Fibroblast of lung (primary cell): ENCODE data around the gene HDHD3. TPM values are rescaled to one million over a fixed set of nuclear protein-coding genes. Genes with fewer than 3 reads are reported as not detected.

ENCODE experiments used
- DNase-seq, 2 donors: peaks; one replicate each; pipeline versions ENCODE4 v3.0.0 to v3.0.0-alpha.2; 2010; ENCODE audit warnings: low read depth in 2 of 2
- H2AFZ ChIP-seq: 2 replicates; pipeline ENCODE4 v1.5.1; 2012; ENCODE audit warnings: low read length, control low read depth, inconsistent platforms
- H3K27ac ChIP-seq: 2 replicates; pipeline ENCODE4 v1.5.1; 2011; ENCODE audit warnings: low read length, control low read depth; ENCODE audit not compliant: insufficient read depth
- H3K27me3 ChIP-seq: 2 replicates; pipeline ENCODE4 v1.5.1; 2011; ENCODE audit warnings: mild to moderate bottlenecking, low read length; ENCODE audit not compliant: control insufficient read depth, insufficient read depth
- H3K36me3 ChIP-seq: 2 replicates; pipeline ENCODE4 v1.5.1; 2011; ENCODE audit warnings: low read length; ENCODE audit not compliant: control insufficient read depth, insufficient read depth
- H3K4me1 ChIP-seq: 2 replicates; pipeline ENCODE4 v1.5.1; 2011; ENCODE audit warnings: low read length; ENCODE audit not compliant: control insufficient read depth, insufficient read depth; ENCODE audit errors: extremely low read depth
- H3K4me2 ChIP-seq: 2 replicates; pipeline ENCODE4 v1.5.1; 2011; ENCODE audit warnings: low read length, control low read depth; ENCODE audit not compliant: insufficient read depth; ENCODE audit errors: extremely low read depth
- H3K4me3 ChIP-seq, 4 experiments: fragments of 200-600 bp in 1 of 4; sonication (generic) in 1 of 4; replicated peaks in 1 of 4; 2 replicates each; pipeline ENCODE4 v1.5.1; 2011 to 2016; ENCODE audit warnings: low read length in 4 of 4, low read depth in 3 of 4, mild to moderate bottlenecking in 3 of 4, control low read depth in 2 of 4, inconsistent platforms in 1 of 4, mixed read lengths in 1 of 4; ENCODE audit not compliant: insufficient read depth in 1 of 4; ENCODE audit errors: control extremely low read depth in 1 of 4
- H3K79me2 ChIP-seq: 2 replicates; pipeline ENCODE4 v1.5.1; 2012; ENCODE audit warnings: mild to moderate bottlenecking, low read length, inconsistent platforms; ENCODE audit not compliant: control insufficient read depth, insufficient read depth
- H3K9ac ChIP-seq: 2 replicates; pipeline ENCODE4 v1.5.1; 2011; ENCODE audit warnings: mild to moderate bottlenecking, low read length, control low read depth; ENCODE audit not compliant: insufficient read depth
- H3K9me3 ChIP-seq: 2 replicates; pipeline ENCODE4 v1.5.1; 2012; ENCODE audit warnings: low read depth, low read length; ENCODE audit not compliant: control insufficient read depth, insufficient read depth
- H4K20me1 ChIP-seq: 2 replicates; pipeline ENCODE4 v1.5.1; 2011; ENCODE audit warnings: low read length; ENCODE audit not compliant: control insufficient read depth, insufficient read depth; ENCODE audit errors: extremely low read depth
- CTCF ChIP-seq, 2 donors: IDR thresholded peaks in 1 of 2; conservative IDR thresholded peaks in 1 of 2; 1 replicate in 1 of 2; 2 replicates in 1 of 2; pipeline ENCODE4 v1.5.1; 2011 to 2012; ENCODE audit warnings: low read length in 2 of 2, control low read depth in 1 of 2, inconsistent platforms in 1 of 2, low read depth in 1 of 2, mild to moderate bottlenecking in 1 of 2
- EZH2 ChIP-seq: IDR thresholded peaks from 2 replicates; pipeline ENCODE4 v1.5.1; 2012; ENCODE audit warnings: low read length, control low read depth, mild to moderate bottlenecking; ENCODE audit errors: missing control alignments
- polyA plus RNA-seq, 2 donors: library from polyadenylated mRNA; depleted of rRNA in 1 of 2; stranded (reverse) in 1 of 2; unstranded in 1 of 2; fragments of >200 nt; gene quantifications; 2 replicates each; pipeline ENCODE4 v1.2.1, GENCODE V29; 2011 to 2012; ENCODE audit warnings: missing spikeins in 1 of 2
- total RNA-seq: library from RNA; depleted of rRNA; stranded (reverse); fragments of >200 nt; gene quantifications from 2 replicates; pipeline ENCODE4 v1.2.1, GENCODE V29; 2014

Gene HDHD3
- total and polyA plus RNA-seq, 2 donors (not counting 1 experiment from before 2014, with no cell fraction given): 6.5 to 14.2 TPM

- H3K4me3 ChIP-seq: no peak overlapping the region
- H3K79me2 ChIP-seq: peaks cover 4% of the 10 kb centered on the region
- no peak overlapping the region for H3K9ac ChIP-seq
- no peak overlapping the region for H3K27ac ChIP-seq
- no peaks in the 10 kb centered on the region for H3K9me3 ChIP-seq
- no peak for TF ChIP-seq CTCF (conservative IDR thresholded peaks at IDR 0.05 in 1 of 2, IDR thresholded peaks at IDR 0.05 in 1 of 2; ENCODE audit: low read depth in 1 of 2, low read length in 2 of 2)
- TF ChIP-seq EZH2: no peak
- H3K4me1 ChIP-seq: no peaks in the 10 kb centered on the region
- no peak for DNase-seq
- H2AFZ ChIP-seq: no peak overlapping the region
- H4K20me1 ChIP-seq: no peaks in the 10 kb centered on the region
- no peaks in the 10 kb centered on the region for H3K27me3 ChIP-seq
- H3K4me2 ChIP-seq: no peak overlapping the region
- peaks cover 2% of the 10 kb centered on the region for H3K36me3 ChIP-seq
These were observed 26.9 kb upstream of the HDHD3 start for GRCh38 chr9:113403646-113404045.

GRCh38 chr9:113401027-113401792 lies 24.4 kb upstream of the HDHD3 start, which contains the start of gene ALAD:
Gene ALAD, minus strand, starts transcription at chr9:113401284. Its CDS starts 7,725 bp downstream, at chr9:113393559.
- Histone ChIP-seq H3K36me3 (no peaks in the 10 kb centered on the region), H3K79me2 (no peaks in the 10 kb centered on the region), H3K9me3 (no peaks in the 10 kb centered on the region), H3K4me2 (peak within 1 kb of the TSS; percentile 99), H3K27me3 (no peaks in the 10 kb centered on the region), H2AFZ (peak within 1 kb of the TSS; percentile 95), H4K20me1 (no peaks in the 10 kb centered on the region), H3K4me1 (no peaks in the 10 kb centered on the region), H3K9ac (peak within 1 kb of the TSS; percentile 62), H3K27ac (peak within 1 kb of the TSS; percentile 46), H3K4me3 (peak within 1 kb of the TSS; percentile 78 to 96 (median 85))
- TF ChIP-seq CTCF (conservative IDR thresholded peaks at IDR 0.05 in 1 of 2, IDR thresholded peaks at IDR 0.05 in 1 of 2; ENCODE audit: low read depth in 1 of 2, low read length in 2 of 2) (peak; percentile 82 to 83), EZH2 (no peak)
- DNase-seq: peak; percentile 97 to 98

- no peaks in the 10 kb centered on the region for H3K36me3 ChIP-seq
- no peaks in the 10 kb centered on the region for H3K9me3 ChIP-seq
- H4K20me1 ChIP-seq: no peaks in the 10 kb centered on the region
- TF ChIP-seq EZH2: no peak
- no peak for TF ChIP-seq CTCF (conservative IDR thresholded peaks at IDR 0.05 in 1 of 2, IDR thresholded peaks at IDR 0.05 in 1 of 2; ENCODE audit: low read depth in 1 of 2, low read length in 2 of 2)
- H3K4me3 ChIP-seq: peak overlapping the region in 1 of 4 experiments; percentile 89
- no peaks in the 10 kb centered on the region for H3K79me2 ChIP-seq
- H3K4me2 ChIP-seq: peak overlapping the region; percentile 72
- no peaks in the 10 kb centered on the region for H3K4me1 ChIP-seq
- no peak for DNase-seq
- no peak overlapping the region for H2AFZ ChIP-seq
- no peaks in the 10 kb centered on the region for H3K27me3 ChIP-seq
- no peak overlapping the region for H3K9ac ChIP-seq
- no peak overlapping the region for H3K27ac ChIP-seq
These were observed 22.9 kb upstream of the HDHD3 start for GRCh38 chr9:113399646-113400200.
